ENCODE measurements around the gene BCAR3. TPM values are rescaled to one million over a fixed set of nuclear protein-coding genes. Genes with fewer than 3 reads are reported as not detected.

Gene BCAR3
- total RNA-seq, 1 donor from 2014 or later, result 41.0 TPM

- intact Hi-C loops (cut with DNase I), result loop anchor here (10.0 kb wide), 1 partner anchor 271 kb away; the partner anchor contains the start of gene DR1
- Histone ChIP-seq H3K27ac (peak overlapping the region; percentile 83 to 87), H3K4me3 (no peak overlapping the region), H3K36me3 (no peaks in the 10 kb centered on the region), H3K27me3 (no peaks in the 10 kb centered on the region), H3K4me1 (peaks cover 19 to 49% of the 10 kb centered on the region in 2 donors), H3K9me3 (no peaks in the 10 kb centered on the region)
- no peak for DNase-seq (ENCODE audit: low spot score in 2 of 2)
- no peak for TF ChIP-seq CTCF (IDR thresholded peaks at IDR 0.05)
Measured at GRCh38 chr1:93615582-93616150, 66.0 kb downstream of the BCAR3 start.

GRCh38 chr1:93614986-93615581 is 66.6 kb downstream of the BCAR3 start:
- no peaks in the 10 kb centered on the region for H3K36me3 ChIP-seq
- intact Hi-C loops (cut with DNase I), result loop anchor here (10.0 kb wide), 1 partner anchor 270 kb away; the partner anchor contains the start of gene DR1

GRCh38 chr1:93614541-93614940 is 67.1 kb downstream of the BCAR3 start:
- Histone ChIP-seq H3K4me3 (peak overlapping the region in 1 of 2 donors; percentile 9), H3K27ac (peak overlapping the region; percentile 83 to 87), H3K4me1 (peaks cover 19 to 51% of the 10 kb centered on the region in 2 donors), H3K27me3 (no peaks in the 10 kb centered on the region), H3K36me3 (no peaks in the 10 kb centered on the region), H3K9me3 (no peaks in the 10 kb centered on the region)
- no peak for TF ChIP-seq CTCF (IDR thresholded peaks at IDR 0.05)
- DNase-seq (ENCODE audit: low spot score in 2 of 2), result no peak
- intact Hi-C loops (cut with DNase I), result loop anchor here (10.0 kb wide), 1 partner anchor 270 kb away; the partner anchor contains the start of gene DR1

More at GRCh38 chr1:93614986-93615581, 66.6 kb downstream of the BCAR3 start:
- DNase-seq (ENCODE audit: low spot score in 2 of 2), result no peak
- Histone ChIP-seq H3K4me3 (no peak overlapping the region), H3K27me3 (no peaks in the 10 kb centered on the region), H3K9me3 (no peaks in the 10 kb centered on the region), H3K4me1 (peaks cover 19 to 49% of the 10 kb centered on the region in 2 donors), H3K27ac (peak overlapping the region; percentile 83 to 87)
- TF ChIP-seq CTCF (IDR thresholded peaks at IDR 0.05), result no peak

- Histone ChIP-seq H3K9me3 (no peaks in the 10 kb centered on the region), H3K36me3 (no peaks in the 10 kb centered on the region), H3K27ac (peak overlapping the region; percentile 83 to 87), H3K4me3 (peak overlapping the region; percentile 50 to 62), H3K4me1 (peaks cover 19 to 56% of the 10 kb centered on the region in 2 donors), H3K27me3 (no peaks in the 10 kb centered on the region)
- peak in 1 of 2 donors; percentile 79 for DNase-seq (ENCODE audit: low spot score in 2 of 2)
- intact Hi-C loops (cut with DNase I), result loop anchor here (10.0 kb wide), 1 partner anchor 269 kb away; the partner anchor contains the start of gene DR1
- TF ChIP-seq CTCF (IDR thresholded peaks at IDR 0.05), result no peak
Measured at GRCh38 chr1:93613898-93614297, 67.7 kb downstream of the BCAR3 start.

- intact Hi-C loops (cut with DNase I), result loop anchor here (10.0 kb wide), 1 partner anchor 268 kb away; the partner anchor contains the start of gene DR1
- Histone ChIP-seq H3K4me3 (peak overlapping the region; percentile 10 to 62), H3K27ac (peak overlapping the region; percentile 83 to 87), H3K4me1 (peaks cover 17 to 64% of the 10 kb centered on the region in 2 donors), H3K9me3 (no peaks in the 10 kb centered on the region), H3K27me3 (no peaks in the 10 kb centered on the region), H3K36me3 (no peaks in the 10 kb centered on the region)
- no peak for DNase-seq (ENCODE audit: low spot score in 2 of 2)
- no peak for TF ChIP-seq CTCF (IDR thresholded peaks at IDR 0.05)
Measured at GRCh38 chr1:93612510-93612909, 69.1 kb downstream of the BCAR3 start.
